Astrocyte (in vitro differentiated cells and primary cell): ENCODE data around the gene SHROOM3. TPM values are rescaled to one million over a fixed set of nuclear protein-coding genes. Genes with fewer than 3 reads are reported as not detected.

Experiments
- DNase-seq: peaks from one replicate; pipeline ENCODE4 v3.0.0-alpha.2; 2010; ENCODE audit warnings: low read depth
- FAIRE-seq: peaks from 2 replicates; lab custom pipeline; 2011; peaks lifted over from hg19 to GRCh38; lab: Jason Lieb, UNC
- H2AFZ ChIP-seq: 2 replicates; pipeline ENCODE4 v1.6.0; 2012; ENCODE audit warnings: low read depth, low read length, inconsistent platforms
- H3K27ac ChIP-seq: 2 replicates; pipeline ENCODE4 v1.5.1; 2011; ENCODE audit warnings: low read depth, low read length, inconsistent platforms
- H3K27me3 ChIP-seq: 2 replicates; pipeline ENCODE4 v1.6.0; 2011; ENCODE audit warnings: low read length, inconsistent platforms; ENCODE audit not compliant: insufficient read depth
- H3K36me3 ChIP-seq: 2 replicates; pipeline ENCODE4 v1.5.1; 2011; ENCODE audit warnings: low read length, inconsistent platforms; ENCODE audit not compliant: insufficient read depth
- H3K4me1 ChIP-seq: 2 replicates; pipeline ENCODE4 v1.5.1; 2011; ENCODE audit warnings: low read length, inconsistent platforms; ENCODE audit not compliant: insufficient read depth
- H3K4me2 ChIP-seq: 2 replicates; pipeline ENCODE4 v1.6.0; 2012; ENCODE audit warnings: low read length, inconsistent platforms
- H3K4me3 ChIP-seq: 2 replicates; pipeline ENCODE4 v1.5.1; 2011; ENCODE audit warnings: low read depth, mild to moderate bottlenecking, low read length, inconsistent platforms; ENCODE audit not compliant: insufficient read depth
- H3K79me2 ChIP-seq: 2 replicates; pipeline ENCODE4 v1.6.0; 2012; ENCODE audit warnings: mild to moderate bottlenecking, low read length, inconsistent platforms; ENCODE audit not compliant: insufficient read depth
- H3K9ac ChIP-seq: 2 replicates; pipeline ENCODE4 v1.6.0; 2012; ENCODE audit warnings: mild to moderate bottlenecking, low read length, inconsistent platforms
- H3K9me3 ChIP-seq: 2 replicates; pipeline ENCODE4 v1.5.1; 2012; ENCODE audit warnings: low read depth, mild to moderate bottlenecking, low read length, inconsistent platforms; ENCODE audit not compliant: insufficient read depth
- H4K20me1 ChIP-seq: 2 replicates; pipeline ENCODE4 v1.6.0; 2012; ENCODE audit warnings: low read length, inconsistent platforms; ENCODE audit not compliant: insufficient read depth
- H3K27ac Mint-ChIP-seq: one replicate; pipeline ENCODE4 v1.8.0; 2021; ENCODE audit warnings: mild to moderate bottlenecking, mixed read lengths; ENCODE audit not compliant: unreplicated experiment
- H3K27me3 Mint-ChIP-seq: one replicate; pipeline ENCODE4 v1.8.0; 2021; ENCODE audit warnings: low read depth, mixed read lengths; ENCODE audit not compliant: unreplicated experiment
- H3K36me3 Mint-ChIP-seq: one replicate; pipeline ENCODE4 v1.8.0; 2021; ENCODE audit warnings: low read depth, mixed read lengths; ENCODE audit not compliant: unreplicated experiment
- H3K4me1 Mint-ChIP-seq: one replicate; pipeline ENCODE4 v1.8.0; 2021; ENCODE audit warnings: low read depth, mixed read lengths; ENCODE audit not compliant: unreplicated experiment
- H3K4me3 Mint-ChIP-seq: one replicate; pipeline ENCODE4 v1.8.0; 2021; ENCODE audit warnings: mild to moderate bottlenecking, moderate library complexity, mixed read lengths; ENCODE audit not compliant: unreplicated experiment
- H3K9me3 Mint-ChIP-seq: one replicate; pipeline ENCODE4 v1.8.0; 2021; ENCODE audit warnings: mild to moderate bottlenecking, mixed read lengths; ENCODE audit not compliant: unreplicated experiment
- CTCF ChIP-seq: IDR thresholded peaks from 2 replicates; pipeline ENCODE4 v1.5.1; 2011; ENCODE audit warnings: low read depth, mild to moderate bottlenecking, inconsistent platforms, low read length, moderate library complexity; ENCODE audit not compliant: insufficient read depth
- EZH2 ChIP-seq: IDR thresholded peaks from 2 replicates; pipeline ENCODE4 v1.6.1; 2012; ENCODE audit warnings: mild to moderate bottlenecking, low read length, inconsistent platforms; ENCODE audit not compliant: insufficient read depth
- total RNA-seq: library from RNA; stranded (reverse); gene quantifications from 2 replicates; pipeline ENCODE4 v1.2.1, GENCODE V29; 2021

Gene SHROOM3
- total RNA-seq, 1 donor from 2014 or later = 64.6 TPM

- H3K4me3 ChIP-seq = no peak overlapping the region
- peaks cover 56% of the 10 kb centered on the region for H3K4me1 Mint-ChIP-seq
- H3K27ac Mint-ChIP-seq = peak overlapping the region; percentile 86
Observed at GRCh38 chr4:76745240-76745639, 310.2 kb downstream of the SHROOM3 start.

GRCh38 chr4:76747563-76747962 is 312.5 kb downstream of the SHROOM3 start:
- Mint-ChIP-seq H3K4me1 (peaks cover 75% of the 10 kb centered on the region), H3K9me3 (no peaks in the 10 kb centered on the region), H3K27me3 (no peaks in the 10 kb centered on the region), H3K27ac (peak overlapping the region; percentile 22), H3K4me3 (no peak overlapping the region), H3K36me3 (peaks cover 2% of the 10 kb centered on the region)
- H2AFZ ChIP-seq = no peak overlapping the region
- DNase-seq (peak; percentile 41), FAIRE-seq (peak; percentile 17)
- H3K4me2 ChIP-seq = no peak overlapping the region
- H3K4me3 ChIP-seq = no peak overlapping the region
- H3K4me1 ChIP-seq = peaks cover 17% of the 10 kb centered on the region
- no peak overlapping the region for H3K9ac ChIP-seq
- no peaks in the 10 kb centered on the region for H4K20me1 ChIP-seq
- no peaks in the 10 kb centered on the region for H3K9me3 ChIP-seq
- no peak overlapping the region for H3K27ac ChIP-seq
- TF ChIP-seq EZH2 (no peak), CTCF (no peak)
- peaks cover 2% of the 10 kb centered on the region for H3K79me2 ChIP-seq
- no peaks in the 10 kb centered on the region for H3K27me3 ChIP-seq
- no peaks in the 10 kb centered on the region for H3K36me3 ChIP-seq

More at GRCh38 chr4:76745240-76745639, 310.2 kb downstream of the SHROOM3 start:
- Histone ChIP-seq H2AFZ (no peak overlapping the region), H3K27ac (peak overlapping the region; percentile 34), H3K27me3 (no peaks in the 10 kb centered on the region), H3K4me1 (peaks cover 14% of the 10 kb centered on the region), H3K36me3 (no peaks in the 10 kb centered on the region), H3K9me3 (no peaks in the 10 kb centered on the region), H3K4me2 (no peak overlapping the region), H3K79me2 (peaks cover 2% of the 10 kb centered on the region), H3K9ac (no peak overlapping the region), H4K20me1 (no peaks in the 10 kb centered on the region)
- H3K36me3 Mint-ChIP-seq = peaks cover 2% of the 10 kb centered on the region
- TF ChIP-seq CTCF (no peak), EZH2 (no peak)
- no peaks in the 10 kb centered on the region for H3K9me3 Mint-ChIP-seq
- peak; percentile 93 for FAIRE-seq
- no peak overlapping the region for H3K4me3 Mint-ChIP-seq
- no peaks in the 10 kb centered on the region for H3K27me3 Mint-ChIP-seq
- no peak for DNase-seq

- Histone ChIP-seq H3K4me2 (no peak overlapping the region), H3K27me3 (no peaks in the 10 kb centered on the region), H3K27ac (no peak overlapping the region), H3K9me3 (no peaks in the 10 kb centered on the region), H2AFZ (no peak overlapping the region), H4K20me1 (no peaks in the 10 kb centered on the region), H3K36me3 (no peaks in the 10 kb centered on the region), H3K79me2 (peaks cover 2% of the 10 kb centered on the region), H3K4me3 (no peak overlapping the region), H3K4me1 (peaks cover 27% of the 10 kb centered on the region), H3K9ac (no peak overlapping the region)
- TF ChIP-seq CTCF (peak; percentile 52), EZH2 (no peak)
- Mint-ChIP-seq H3K4me3 (peak overlapping the region; percentile 42), H3K36me3 (peaks cover 2% of the 10 kb centered on the region), H3K4me1 (peaks cover 75% of the 10 kb centered on the region), H3K27me3 (no peaks in the 10 kb centered on the region), H3K27ac (no peak overlapping the region), H3K9me3 (no peaks in the 10 kb centered on the region)
- no peak for FAIRE-seq
- DNase-seq = no peak
Observed at GRCh38 chr4:76748649-76749048, 313.6 kb downstream of the SHROOM3 start.
